ENCODE measurements around the gene XAGE1B.
"Not testable (repeated sequence)": the region's sequence is repeated elsewhere in the genome, so short reads cannot be mapped to it uniquely, and the experiment has no call there.

The XAGE1B gene

GRCh38 chrX:52516987-52517325 is at the start of gene XAGE1B:
Gene XAGE1B (minus strand): TSS chrX:52517063. CDS start chrX:52515527, 1,536 bp downstream.
- not testable (repeated sequence) for DNase-seq (ENCODE audit: low read depth)

GRCh38 chrX:52563105-52563504 is 46.2 kb upstream of the XAGE1B start:
- DNase-seq (ENCODE audit: low read depth): no peak

- no peak for DNase-seq (ENCODE audit: low read depth)
These were observed 41.3 kb upstream of the XAGE1B start for GRCh38 chrX:52558140-52558539.

GRCh38 chrX:52556741-52557140 is 39.9 kb upstream of the XAGE1B start:
- no peak for DNase-seq (ENCODE audit: low read depth)

- DNase-seq (ENCODE audit: low read depth): no peak
These were observed 37.3 kb upstream of the XAGE1B start for GRCh38 chrX:52553995-52554642.

GRCh38 chrX:52548769-52549168 is 31.9 kb upstream of the XAGE1B start:
- not testable (repeated sequence) for DNase-seq (ENCODE audit: low read depth)

GRCh38 chrX:52544147-52544840 is 27.4 kb upstream of the XAGE1B start:
- DNase-seq (ENCODE audit: low read depth): no peak

GRCh38 chrX:52542311-52542710 is 25.4 kb upstream of the XAGE1B start:
- no peak for DNase-seq (ENCODE audit: low read depth)

- not testable (repeated sequence) for DNase-seq (ENCODE audit: low read depth)
These were observed 24.2 kb upstream of the XAGE1B start for GRCh38 chrX:52541051-52541450.

GRCh38 chrX:52516110-52516986 is 515 bp downstream of the XAGE1B start:
- not testable (repeated sequence) for DNase-seq (ENCODE audit: low read depth)

- DNase-seq (ENCODE audit: low read depth): not testable (repeated sequence)
These were observed 5.7 kb downstream of the XAGE1B start for GRCh38 chrX:52511126-52511525.

GRCh38 chrX:52509916-52510315 is 6.9 kb downstream of the XAGE1B start:
- DNase-seq (ENCODE audit: low read depth): no peak

- no peak for DNase-seq (ENCODE audit: low read depth)
These were observed 9.5 kb downstream of the XAGE1B start for GRCh38 chrX:52507331-52507730.

- DNase-seq (ENCODE audit: low read depth): no peak
These were observed 12.3 kb downstream of the XAGE1B start for GRCh38 chrX:52504551-52504950.

- not testable (repeated sequence) for DNase-seq (ENCODE audit: low read depth)
These were observed 15.5 kb downstream of the XAGE1B start for GRCh38 chrX:52501362-52501761.

- not testable (repeated sequence) for DNase-seq (ENCODE audit: low read depth)
These were observed 20.5 kb downstream of the XAGE1B start for GRCh38 chrX:52496419-52496772.

GRCh38 chrX:52495545-52496418 is 21.1 kb downstream of the XAGE1B start, which contains the start of gene XAGE1A:
Gene XAGE1A (plus strand): TSS chrX:52495808. CDS start chrX:52497362, 1,554 bp downstream.
- not testable (repeated sequence) for DNase-seq (ENCODE audit: low read depth)

GRCh38 chrX:52471301-52471700 is 45.6 kb downstream of the XAGE1B start:
- not testable (repeated sequence) for DNase-seq (ENCODE audit: low read depth)

All from T-helper 22 cell (primary cell).